GM12874 (cell line): ENCODE results near the gene CRELD2.

Source experiments
- TF ChIP-seq, protein P1 (sequence below): IDR thresholded peaks from 2 replicates; pipeline ENCODE4 v1.5.1; 2011; ENCODE audit warnings: low read depth, mild to moderate bottlenecking, control low read depth, low read length, moderate library complexity; ENCODE audit not compliant: insufficient read depth

Gene CRELD2

DNA sequence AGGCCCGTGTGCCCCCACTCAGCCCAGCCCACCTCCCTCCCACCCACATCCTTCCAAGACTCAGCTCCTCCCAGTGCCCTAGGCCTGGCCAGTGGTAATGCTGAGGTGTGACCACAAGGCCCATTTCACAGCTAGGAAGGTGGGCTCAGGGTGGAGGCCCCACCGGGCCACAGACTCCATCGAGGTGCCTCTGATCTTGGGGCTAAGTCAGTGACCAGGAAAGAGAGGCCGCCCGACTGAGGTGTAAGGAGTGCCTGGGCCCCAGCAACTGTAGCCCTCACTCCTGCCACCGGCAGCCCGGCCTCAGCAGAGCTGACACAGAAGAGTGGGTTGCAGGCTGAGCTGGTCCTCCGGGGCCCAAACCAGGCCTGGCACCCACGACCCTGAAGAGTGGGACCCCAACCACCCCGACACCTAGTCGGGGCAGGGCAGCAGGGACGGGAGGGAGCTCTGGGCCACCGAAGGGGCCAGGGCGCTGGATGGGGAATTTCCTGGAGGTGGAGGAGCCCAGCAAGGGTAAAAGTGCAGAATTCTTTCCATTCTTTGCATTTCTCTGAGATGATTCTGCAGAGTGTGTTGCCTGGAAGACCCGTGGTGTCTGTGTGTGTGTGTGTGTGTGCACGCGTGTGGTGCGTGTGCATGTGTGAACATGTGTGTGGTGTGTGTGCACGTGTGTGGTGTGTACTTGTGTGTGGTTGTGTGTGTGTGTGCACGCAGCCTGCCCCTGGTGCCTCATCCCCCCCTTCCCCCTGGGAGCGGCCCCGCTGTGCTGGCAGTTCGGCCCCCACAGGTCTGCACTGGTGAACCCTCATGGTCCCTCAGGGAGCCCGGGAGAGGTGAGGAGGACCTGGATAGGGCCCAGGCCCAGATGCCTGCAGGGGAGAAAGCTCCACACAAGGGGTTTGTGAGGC lies 33.8 kb downstream of the CRELD2 start:
- TF ChIP-seq, protein P1, sequence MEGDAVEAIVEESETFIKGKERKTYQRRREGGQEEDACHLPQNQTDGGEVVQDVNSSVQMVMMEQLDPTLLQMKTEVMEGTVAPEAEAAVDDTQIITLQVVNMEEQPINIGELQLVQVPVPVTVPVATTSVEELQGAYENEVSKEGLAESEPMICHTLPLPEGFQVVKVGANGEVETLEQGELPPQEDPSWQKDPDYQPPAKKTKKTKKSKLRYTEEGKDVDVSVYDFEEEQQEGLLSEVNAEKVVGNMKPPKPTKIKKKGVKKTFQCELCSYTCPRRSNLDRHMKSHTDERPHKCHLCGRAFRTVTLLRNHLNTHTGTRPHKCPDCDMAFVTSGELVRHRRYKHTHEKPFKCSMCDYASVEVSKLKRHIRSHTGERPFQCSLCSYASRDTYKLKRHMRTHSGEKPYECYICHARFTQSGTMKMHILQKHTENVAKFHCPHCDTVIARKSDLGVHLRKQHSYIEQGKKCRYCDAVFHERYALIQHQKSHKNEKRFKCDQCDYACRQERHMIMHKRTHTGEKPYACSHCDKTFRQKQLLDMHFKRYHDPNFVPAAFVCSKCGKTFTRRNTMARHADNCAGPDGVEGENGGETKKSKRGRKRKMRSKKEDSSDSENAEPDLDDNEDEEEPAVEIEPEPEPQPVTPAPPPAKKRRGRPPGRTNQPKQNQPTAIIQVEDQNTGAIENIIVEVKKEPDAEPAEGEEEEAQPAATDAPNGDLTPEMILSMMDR, result no peak

DNA sequence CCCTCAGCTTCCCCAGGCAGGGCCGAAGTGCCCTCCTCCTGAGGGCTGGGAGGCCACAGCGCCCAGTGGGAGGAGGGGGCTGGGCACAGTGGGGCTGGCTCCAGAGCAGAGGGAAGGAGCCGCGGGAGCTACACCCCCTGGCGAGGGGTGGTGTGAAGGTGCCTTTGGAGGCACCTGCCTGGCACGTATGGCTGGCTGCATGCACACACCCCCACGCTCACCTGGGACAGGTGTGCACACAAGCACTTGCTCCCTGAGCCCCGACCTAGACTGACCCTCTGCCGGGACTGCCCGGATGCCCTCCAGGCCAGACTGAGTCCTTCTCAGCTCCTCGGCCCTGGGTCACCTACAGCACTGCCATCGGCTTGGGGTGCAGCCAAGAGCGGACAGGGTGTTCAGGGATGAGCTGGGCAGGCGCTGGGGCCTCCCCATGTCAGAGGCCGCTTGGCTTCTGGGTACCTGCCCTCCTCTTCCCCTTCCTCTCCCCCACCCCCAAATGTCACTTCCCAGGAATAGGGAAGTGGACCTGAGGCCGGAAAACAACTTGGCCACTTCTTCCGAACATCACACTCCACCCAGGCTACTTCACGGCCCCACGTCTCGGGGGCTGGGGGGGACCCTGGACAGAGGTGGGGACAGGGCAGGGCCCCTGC lies 34.7 kb downstream of the CRELD2 start:
- TF ChIP-seq, protein P1, result no peak

DNA sequence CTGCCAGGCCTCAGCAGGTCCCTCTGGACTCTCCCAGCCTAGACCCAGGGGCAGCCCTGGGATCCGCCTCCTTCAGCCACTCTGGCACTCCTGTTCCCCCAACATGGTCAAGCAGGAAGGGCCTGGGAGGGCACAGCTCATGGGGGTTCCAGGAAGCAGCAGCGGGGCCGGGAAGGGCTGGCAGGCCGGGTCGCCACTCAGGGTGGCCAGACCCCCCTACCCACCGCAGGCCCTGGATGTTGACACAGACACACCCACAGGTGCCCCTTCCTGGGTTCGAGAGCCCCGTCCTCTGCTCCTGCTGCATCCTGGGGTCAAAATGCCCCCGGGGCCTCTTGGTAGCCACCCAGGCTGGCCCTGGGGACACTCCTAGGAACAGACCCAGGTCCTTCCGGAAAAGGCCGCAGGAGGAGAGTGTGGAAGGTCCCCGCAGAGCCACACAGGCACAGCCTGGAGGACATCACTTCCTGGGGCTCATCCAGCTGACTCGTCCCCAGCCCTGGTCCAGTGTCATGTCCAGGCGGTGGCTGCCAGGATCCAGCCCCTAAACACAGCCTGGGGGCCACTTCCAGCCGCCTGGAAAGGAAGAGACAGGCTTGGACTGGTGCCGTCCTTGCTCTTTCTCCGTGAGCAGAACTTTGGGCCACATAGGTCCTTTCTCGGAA lies 35.4 kb downstream of the CRELD2 start:
- TF ChIP-seq, protein P1, result no peak

DNA sequence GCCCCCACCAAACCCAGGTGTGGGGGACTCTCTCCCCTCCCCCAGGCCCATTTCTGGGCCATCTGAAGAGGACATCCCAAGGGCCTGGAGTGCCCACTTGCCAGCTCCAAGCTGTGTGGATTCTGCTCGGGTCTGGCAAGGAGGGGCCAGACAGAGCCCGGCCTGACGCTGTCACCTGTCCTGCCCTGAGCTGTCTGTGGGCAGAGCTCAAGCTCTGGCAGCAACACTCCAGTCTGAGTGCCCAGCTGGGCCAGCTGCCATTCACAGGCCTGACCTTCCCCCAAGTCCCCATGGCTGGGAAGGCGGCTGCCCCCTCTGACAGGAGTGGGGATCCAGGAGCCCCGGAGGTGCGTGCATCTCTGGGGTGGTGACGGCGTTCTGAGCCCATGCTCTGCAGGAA lies 35.9 kb downstream of the CRELD2 start:
- TF ChIP-seq, protein P1, result no peak

DNA sequence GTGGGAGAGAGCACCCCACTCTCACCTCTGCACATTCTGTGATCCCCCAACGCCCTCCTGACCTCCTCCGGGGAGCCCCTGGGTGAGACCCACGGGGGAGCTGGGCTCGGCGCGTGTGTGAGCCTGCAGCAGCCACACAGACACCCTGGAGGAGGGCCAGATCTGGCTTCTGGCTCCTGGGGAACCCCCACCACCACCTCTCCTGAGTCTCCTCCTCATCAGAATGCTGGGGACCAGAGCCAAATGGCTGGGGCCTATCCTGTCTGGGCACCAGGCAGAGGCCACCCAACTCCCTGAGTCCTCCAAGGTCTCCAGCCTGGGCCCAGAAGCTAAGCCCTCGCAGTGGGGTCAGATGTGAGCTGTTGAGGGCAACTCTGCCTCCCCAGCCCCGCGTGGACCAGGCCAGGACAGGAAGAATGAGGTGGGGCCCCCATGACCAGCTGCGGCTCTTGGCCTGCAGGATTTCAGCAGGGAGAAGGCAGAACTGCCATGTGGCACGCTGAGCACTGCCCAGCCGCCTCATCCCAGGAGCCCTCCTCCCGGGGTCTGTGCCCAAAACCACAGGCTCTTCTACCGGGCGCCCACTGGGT lies 36.7 kb downstream of the CRELD2 start:
- TF ChIP-seq, protein P1, result no peak

DNA sequence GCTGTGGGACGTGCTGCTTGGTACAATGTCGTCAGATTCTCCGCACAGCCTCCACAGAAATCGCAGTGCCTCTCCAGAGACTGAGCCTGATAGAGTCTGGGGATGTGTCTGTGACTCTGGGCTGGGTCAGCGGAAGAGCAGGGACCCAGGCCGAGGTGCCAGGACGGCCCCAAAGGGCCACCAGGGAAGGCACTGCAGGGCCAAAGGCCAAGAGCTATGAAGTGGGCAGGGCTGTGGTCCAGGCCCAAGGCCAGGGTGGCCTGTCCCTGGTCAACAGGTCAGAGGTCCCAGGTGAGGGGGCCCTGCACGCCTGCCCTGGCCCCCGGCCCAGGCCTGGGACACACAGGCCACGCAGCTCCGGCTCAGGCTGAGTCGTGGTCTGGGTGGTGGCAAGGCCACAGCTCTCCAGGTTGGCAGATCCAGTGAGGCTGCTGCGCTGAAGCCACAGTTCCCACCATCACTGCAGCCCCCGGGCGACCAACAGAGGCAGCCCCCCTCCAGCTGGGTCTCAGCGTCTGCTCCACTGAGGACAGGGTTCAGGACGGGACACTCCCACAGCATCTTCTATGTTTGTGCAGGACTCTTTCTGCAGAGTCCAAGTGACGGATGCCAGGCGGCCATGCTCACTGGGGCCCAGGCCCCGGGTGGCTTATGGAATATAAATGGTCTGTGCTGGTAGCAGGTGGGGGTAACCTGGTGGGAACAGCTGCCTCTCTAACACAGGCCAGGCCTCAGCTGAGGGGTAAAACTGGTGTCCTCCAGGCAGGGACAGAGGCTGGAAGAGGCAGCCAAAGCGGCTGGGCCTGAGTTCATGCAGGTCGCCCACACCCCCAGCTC lies 37.4 kb downstream of the CRELD2 start:
- TF ChIP-seq, protein P1, result no peak
